K562 (cell line): Measurements from ENCODE around the gene GON4L. TPM values are rescaled to one million over a fixed set of nuclear protein-coding genes. Genes with fewer than 3 reads are reported as not detected.

ENCODE experiments used
- ATAC-seq: fragments of 200-7000 bp; cut with Tn5 transposase; 3 replicates; pipeline ENCODE4 v1.9.1; 2020; ENCODE audit warnings: moderate library complexity
- BruUV-seq: library from RNA; stranded (reverse); fragments of 400-500 nt; replicated peaks from 2 replicates; lab custom pipeline; 2021; lab: Mats Ljungman, UMichigan
- CTCF ChIA-PET: fragments of 300-600 bp; formaldehyde crosslinking; extraction: SDS; loops from one replicate; lab custom pipeline; 2021; ENCODE audit warnings: low intra/inter-chr PET ratio; lab: Yijun Ruan, JAX
- POLR2A ChIA-PET: fragments of 300-600, 350-650 bp; sonication (Branson Sonifier 250); formaldehyde crosslinking; extraction: SDS; loops from one replicate; lab custom pipeline; 2021; ENCODE audit warnings: antibody characterized with exemption, inconsistent platforms; lab: Yijun Ruan, JAX
- DNase-seq, 4 experiments: peaks; one replicate each; pipeline versions ENCODE4 v3.0.0 to v3.0.0-alpha.2; 2011 to 2018; ENCODE audit warnings: low spot score in 3 of 4, mixed read lengths in 3 of 4; ENCODE audit errors: extremely low read depth in 1 of 4
- FAIRE-seq: peaks from 2 replicates; lab custom pipeline; 2011; peaks lifted over from hg19 to GRCh38; lab: Jason Lieb, UNC
- H2AFZ ChIP-seq: 2 replicates; pipeline ENCODE4 v1.6.0; 2011; ENCODE audit warnings: low read depth, low read length, control low read depth, inconsistent platforms
- H3K27ac ChIP-seq: fragments of 200-600 bp; 3 replicates; pipeline ENCODE4 v1.8.0; 2011; ENCODE audit warnings: low read depth, mild to moderate bottlenecking, control low read depth, inconsistent platforms, low read length, moderate library complexity, mixed read lengths; ENCODE audit errors: extremely low read depth
- H3K27me3 ChIP-seq, 2 experiments: fragments of 300-600 bp in 1 of 2; 2 replicates in 1 of 2; 3 replicates in 1 of 2; pipeline versions ENCODE4 v1.6.0 to v1.8.0; 2011; ENCODE audit warnings: inconsistent platforms in 2 of 2, low read length in 2 of 2, mild to moderate bottlenecking in 1 of 2, mixed read lengths in 1 of 2, moderate library complexity in 1 of 2; ENCODE audit not compliant: control insufficient read depth in 2 of 2, insufficient read depth in 2 of 2
- H3K36me3 ChIP-seq: fragments of 300-600 bp; 3 replicates; pipeline ENCODE4 v1.8.0; 2011; ENCODE audit warnings: mild to moderate bottlenecking, low read length, inconsistent platforms; ENCODE audit not compliant: control insufficient read depth, insufficient read depth
- H3K4me1 ChIP-seq, 2 experiments: fragments of 200-600 bp in 1 of 2; replicated peaks in 1 of 2; 2 replicates in 1 of 2; 3 replicates in 1 of 2; pipeline versions ENCODE4 v1.5.1 to v1.8.0; 2011; ENCODE audit warnings: inconsistent platforms in 2 of 2, low read length in 2 of 2, mild to moderate bottlenecking in 1 of 2, mixed read lengths in 1 of 2, moderate library complexity in 1 of 2; ENCODE audit not compliant: control insufficient read depth in 2 of 2, insufficient read depth in 2 of 2
- H3K4me2 ChIP-seq: 2 replicates; pipeline ENCODE4 v1.6.1; 2011; ENCODE audit warnings: low read length, control low read depth, inconsistent platforms, mixed read lengths; ENCODE audit not compliant: insufficient read depth
- H3K4me3 ChIP-seq: fragments of 200-600 bp; sonication (generic), shearing (Covaris generic); 2 replicates; pipeline ENCODE4 v1.5.1; 2016; ENCODE audit warnings: control low read depth, inconsistent platforms
- H3K79me2 ChIP-seq: fragments of 200-600 bp; 3 replicates; pipeline ENCODE4 v1.8.0; 2011; ENCODE audit warnings: low read length, inconsistent platforms; ENCODE audit not compliant: control insufficient read depth, insufficient read depth
- H3K9ac ChIP-seq, 2 experiments: 2 replicates each; pipeline versions ENCODE4 v1.6.0 to v1.6.1; 2011; ENCODE audit warnings: low read depth in 2 of 2, low read length in 2 of 2, control low read depth in 1 of 2, inconsistent platforms in 1 of 2, mild to moderate bottlenecking in 1 of 2, mixed read lengths in 1 of 2; ENCODE audit not compliant: insufficient read depth in 1 of 2
- H3K9me1 ChIP-seq: one replicate; pipeline ENCODE4 v1.6.0; 2011; ENCODE audit warnings: inconsistent platforms, mild to moderate bottlenecking, low read length, moderate library complexity; ENCODE audit not compliant: control insufficient read depth, insufficient read depth
- H3K9me3 ChIP-seq: replicated peaks from 2 replicates; pipeline ENCODE4 v1.5.1; 2011; ENCODE audit warnings: low read depth, low read length, inconsistent platforms; ENCODE audit not compliant: control insufficient read depth, insufficient read depth
- H4K20me1 ChIP-seq: replicated peaks from 2 replicates; pipeline ENCODE4 v1.6.1; 2011; ENCODE audit warnings: low read length, inconsistent platforms, mixed read lengths; ENCODE audit not compliant: control insufficient read depth, insufficient read depth
- ARID1B ChIP-seq: fragments of 450-650 bp; IDR thresholded peaks from 2 replicates; pipeline ENCODE4 v1.6.1; 2016; ENCODE audit warnings: antibody characterized with exemption, mild to moderate bottlenecking, inconsistent platforms
- ETV6 ChIP-seq, 3 experiments: fragments of 150-350 bp in 1 of 3; sonication (generic) in 1 of 3; formaldehyde crosslinking in 1 of 3; IDR thresholded peaks; 2 replicates each; pipeline versions ENCODE4 v1.6.1 to v1.8.0; 2014 to 2022; ENCODE audit warnings: borderline replicate concordance in 2 of 3, low read depth in 2 of 3, antibody characterized with exemption in 1 of 3, low read length in 1 of 3, mild to moderate bottlenecking in 1 of 3, missing genetic modification reagents in 1 of 3
- LARP7 ChIP-seq: fragments of 450-650 bp; IDR thresholded peaks from 2 replicates; pipeline ENCODE4 v1.6.1; 2016
- MYNN ChIP-seq, 2 experiments: sonication (generic); formaldehyde crosslinking in 1 of 2; IDR thresholded peaks; 2 replicates each; pipeline versions ENCODE4 v1.5.0 to v1.6.1; 2016 to 2020; ENCODE audit warnings: antibody characterized with exemption in 1 of 2, missing genetic modification reagents in 1 of 2
- NFIX ChIP-seq: fragments of 250-450 bp; sonication (Bioruptor Pico); IDR thresholded peaks from 2 replicates; pipeline ENCODE4 v1.4.0; 2020; ENCODE audit warnings: low read depth, mild to moderate bottlenecking, moderate library complexity
- NR0B1 ChIP-seq: fragments of 450-650 bp; IDR thresholded peaks from one replicate; pipeline ENCODE4 v1.6.1; 2018; ENCODE audit warnings: mild to moderate bottlenecking, moderate library complexity; ENCODE audit not compliant: partially characterized antibody
- NR2C1 ChIP-seq, 2 experiments: fragments of 450-650 bp; IDR thresholded peaks; 2 replicates each; pipeline ENCODE4 v1.6.1; 2017; ENCODE audit warnings: mild to moderate bottlenecking in 2 of 2, antibody characterized with exemption in 1 of 2, inconsistent platforms in 1 of 2, missing compliant biosample characterization in 1 of 2, missing genetic modification characterization in 1 of 2
- RBM22 ChIP-seq: fragments of 200-400 bp; formaldehyde crosslinking; IDR thresholded peaks from 2 replicates; pipeline ENCODE4 v1.6.1; 2018; ENCODE audit warnings: low read length, low read depth; ENCODE audit not compliant: poor library complexity, severe bottlenecking
- RBM39 ChIP-seq: fragments of 200-400 bp; formaldehyde crosslinking; optimal IDR thresholded peaks from 2 replicates; pipeline ENCODE3; 2018; ENCODE audit warnings: low read depth, low read length
- SAFB ChIP-seq: fragments of 200-400 bp; formaldehyde crosslinking; IDR thresholded peaks from 2 replicates; pipeline ENCODE4 v1.6.1; 2017; ENCODE audit warnings: low read depth, low read length, borderline replicate concordance
- SAP30 ChIP-seq: fragments of 200-600 bp; sonication (generic); IDR thresholded peaks from 2 replicates; pipeline ENCODE4 v1.6.1; 2012; ENCODE audit warnings: borderline replicate concordance, low read depth, mild to moderate bottlenecking, moderate library complexity, low read length, control low read depth, inconsistent platforms; ENCODE audit not compliant: insufficient read depth, poor library complexity, severe bottlenecking
- ZNF23 ChIP-seq: fragments of 250-450 bp; sonication (Bioruptor Pico); IDR thresholded peaks from 2 replicates; pipeline ENCODE4 v1.4.0; 2020; ENCODE audit warnings: mild to moderate bottlenecking
- ZNF449 ChIP-seq: fragments of 250-450 bp; sonication (Bioruptor Pico); IDR thresholded peaks from 2 replicates; pipeline ENCODE4 v1.8.0; 2022; ENCODE audit warnings: moderate library complexity, mild to moderate bottlenecking, inconsistent platforms
- ZSCAN32 ChIP-seq: fragments of 450-650 bp; formaldehyde crosslinking; IDR thresholded peaks from 2 replicates; pipeline ENCODE4 v1.4.0; 2020; ENCODE audit warnings: mild to moderate bottlenecking, moderate library complexity
- WGBS: fragments of 100-300 bp; shearing (Covaris generic); methylation state at CpG from one replicate; pipeline ENCODE4 v1.1.6; 2016; ENCODE audit warnings: low coverage, mixed read lengths; ENCODE audit not compliant: insufficient coverage; ENCODE audit errors: missing lambda C conversion rate; 5-methylcytosine and 5-hydroxymethylcytosine counted together
- in situ Hi-C: fragments of 300-500 bp; cut with MboI; formaldehyde crosslinking; loops from 4 replicates; pipeline ENCODE4 v1.15.0; 2018; ENCODE audit warnings: inconsistent platforms, mixed read lengths
- intact Hi-C: fragments of 100-400 bp; cut with micrococcal nuclease; formaldehyde crosslinking; loops from 2 replicates; pipeline ENCODE4 v1.14.2; 2022
- polyA plus RNA-seq, 8 experiments: library from polyadenylated mRNA; depleted of rRNA in 4 of 8; stranded (reverse) in 5 of 8; unstranded in 3 of 8; fragments of >200 nt; fragmentation: Nextera tagmentation in 2 of 8; fragmentation: Illumina TruSeq in 1 of 8; extraction: Ambion mirVana in 2 of 8; extraction: Trizol in 1 of 8; gene quantifications; 2 replicates each; pipeline versions ENCODE4 v1.2.1 to v1.2.3, GENCODE V29; 2011 to 2014; ENCODE audit warnings: inconsistent platforms in 1 of 8, missing spikeins in 1 of 8
- total RNA-seq, 7 experiments: library from RNA; depleted of rRNA in 6 of 7; stranded (reverse); fragments of >200 nt in 6 of 7; fragmentation: Illumina TruSeq in 2 of 7; extraction: Trizol in 2 of 7; gene quantifications; 2 replicates each; pipeline versions ENCODE4 v1.2.1 to v1.2.3, GENCODE V29; 2011 to 2021; ENCODE audit warnings: low replicate concordance in 1 of 7

The GON4L gene
- total and polyA plus RNA-seq, 9 of the 15 experiments (the other 6 are each of a cell fraction or from before 2014, with no cell fraction given): 20.2 to 47.4 (median 33.6) TPM

GRCh38 chr1:155897746-155898145, 40.7 kb upstream of the GON4L start:
- H3K9me1 ChIP-seq: no peaks in the 10 kb centered on the region
- no peak for DNase-seq
- FAIRE-seq: no peak
- H3K27ac ChIP-seq: no peak overlapping the region
- no peak for ATAC-seq
- TF ChIP-seq LARP7 (no peak), RBM22 (no peak), NR2C1 (IDR thresholded peaks at IDR 0.05) (no peak), NR2C1 (tag; IDR thresholded peaks at IDR 0.05) (no peak), NR0B1 (no peak), ZNF449 (CRISPR knock-in tag) (no peak), NFIX (CRISPR knock-in tag) (no peak), SAP30 (no peak), RBM39 (no peak), SAFB (no peak), ARID1B (no peak), MYNN (IDR thresholded peaks at IDR 0.05) (no peak), MYNN (CRISPR knock-in tag; IDR thresholded peaks at IDR 0.05) (no peak), ZSCAN32 (CRISPR knock-in tag) (no peak), ZNF23 (no peak), ETV6 (IDR thresholded peaks at IDR 0.05; ENCODE audit: borderline replicate concordance in 1 of 2, low read depth in 2 of 2, low read length in 1 of 2) (no peak), ETV6 (CRISPR knock-in tag; IDR thresholded peaks at IDR 0.05; ENCODE audit: borderline replicate concordance) (no peak)
- H4K20me1 ChIP-seq: no peaks in the 10 kb centered on the region
- CTCF ChIA-PET: no interaction called here
- H3K4me1 ChIP-seq: peaks cover 3 to 16% of the 10 kb centered on the region in 2 experiments; a peak in 4 of 5 replicates
- WGBS: 100% methylated on average over 1 of the region's 1 CpG
- H3K27me3 ChIP-seq: no peaks in the 10 kb centered on the region
- no peak overlapping the region for H3K4me2 ChIP-seq
- BruUV-seq: no TSS peak
- no peak overlapping the region for H3K4me3 ChIP-seq
- no peak overlapping the region for H2AFZ ChIP-seq
- no peak overlapping the region for H3K9ac ChIP-seq
- intact Hi-C loops: no loop called here
- in situ Hi-C loops: no loop called here
- POLR2A ChIA-PET: interaction anchor here (0.6 kb wide), 1 partner anchor 1957 kb away, joined by 4 read pairs; no protein-coding TSS in a partner anchor
- peaks cover 55% of the 10 kb centered on the region for H3K36me3 ChIP-seq
- H3K79me2 ChIP-seq: no peaks in the 10 kb centered on the region
- no peaks in the 10 kb centered on the region for H3K9me3 ChIP-seq
